Retinal pigment epithelial cell (primary cell): ENCODE measurements around the gene NMNAT2.

Source experiments
- DNase-seq: peaks from one replicate; pipeline ENCODE4 v3.0.0-alpha.2; 2010; ENCODE audit warnings: low read depth
- H3K4me3 ChIP-seq: 2 replicates; pipeline ENCODE4 v1.5.1; 2011; ENCODE audit warnings: mild to moderate bottlenecking, low read length, control low read depth, moderate library complexity
- CTCF ChIP-seq: conservative IDR thresholded peaks from 2 replicates; pipeline ENCODE4 v1.5.1; 2011; ENCODE audit warnings: low read depth, low read length, control low read depth, inconsistent platforms

Gene NMNAT2

GRCh38 chr1:183215936-183216335, 202.2 kb downstream of the NMNAT2 start:
- DNase-seq, result no peak
- TF ChIP-seq CTCF, result no peak
- H3K4me3 ChIP-seq, result no peak overlapping the region

DNA sequence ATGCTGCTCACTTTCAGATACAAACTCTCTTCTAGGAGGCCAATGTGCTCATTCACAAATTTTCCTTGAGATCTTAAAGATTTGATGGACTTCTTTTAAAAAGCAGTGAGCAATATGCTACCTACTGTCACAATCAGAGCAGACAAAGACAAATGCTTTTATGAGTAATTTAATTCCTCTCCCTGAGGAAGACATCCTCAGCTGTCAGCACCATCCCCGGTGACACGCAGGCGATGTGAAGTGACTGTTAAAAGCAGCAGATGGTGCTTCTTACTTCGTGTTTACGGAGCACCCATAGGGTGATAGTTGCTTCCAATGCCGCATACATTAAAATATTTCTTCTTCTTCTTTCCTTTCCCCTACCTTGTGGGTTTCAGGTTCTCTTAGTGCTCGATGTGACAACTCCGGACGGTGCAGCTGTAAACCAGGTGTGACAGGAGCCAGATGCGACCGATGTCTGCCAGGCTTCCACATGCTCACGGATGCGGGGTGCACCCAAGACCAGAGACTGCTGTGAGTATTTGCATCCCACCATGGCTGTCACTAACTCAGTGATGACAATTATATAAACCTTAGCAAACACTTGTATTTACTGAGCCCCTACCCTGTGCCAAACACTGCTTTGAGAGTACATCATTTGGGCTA, 203.0 kb downstream of the NMNAT2 start:
- H3K4me3 ChIP-seq, result no peak overlapping the region
- no peak for DNase-seq
- no peak for TF ChIP-seq CTCF

DNA sequence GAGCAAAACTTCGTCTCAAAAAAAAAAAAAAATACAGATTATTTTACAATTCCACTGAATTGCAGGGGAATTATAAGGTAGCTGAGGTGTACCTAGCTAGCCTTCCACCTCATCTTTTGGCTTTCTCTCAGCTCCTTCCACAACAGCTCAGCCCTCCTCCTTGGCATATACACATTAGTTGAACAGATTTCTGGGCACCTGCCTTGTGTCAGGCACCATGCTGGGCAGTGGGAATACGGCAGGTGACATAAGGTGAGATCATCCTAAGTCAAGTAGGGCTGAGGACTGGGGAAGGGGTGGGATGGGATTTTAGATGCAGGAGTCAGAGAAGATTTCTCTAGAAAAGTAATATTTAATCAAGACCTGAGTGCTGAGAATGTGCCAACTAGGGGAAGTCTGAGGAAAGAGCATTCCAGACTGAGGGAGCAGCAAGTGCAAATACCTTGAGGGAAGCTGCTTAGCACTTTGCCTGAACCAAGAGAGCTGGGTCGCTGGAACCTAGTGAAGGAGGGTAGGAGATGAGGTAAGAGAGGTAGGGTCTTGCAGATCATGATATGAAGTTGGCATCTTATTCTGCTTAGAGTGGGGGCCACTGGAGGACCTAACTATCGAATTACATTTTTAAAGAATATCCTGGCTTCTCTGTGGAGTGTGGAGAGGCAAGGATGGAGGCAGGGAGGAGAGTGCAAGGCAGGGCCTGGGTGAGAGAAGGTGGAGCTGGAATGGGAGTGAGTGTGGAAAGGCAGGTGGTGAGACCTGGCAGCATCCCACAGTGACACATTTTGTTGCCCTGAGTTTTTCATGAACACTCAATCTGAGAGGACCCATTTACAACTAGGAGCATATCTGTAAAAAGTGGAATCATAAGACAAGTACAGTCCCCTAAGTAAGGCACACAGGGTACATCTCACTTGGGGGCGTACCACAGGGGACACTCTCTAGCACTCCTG, 203.9 kb downstream of the NMNAT2 start:
- H3K4me3 ChIP-seq, result no peak overlapping the region
- no peak for DNase-seq
- no peak for TF ChIP-seq CTCF

DNA sequence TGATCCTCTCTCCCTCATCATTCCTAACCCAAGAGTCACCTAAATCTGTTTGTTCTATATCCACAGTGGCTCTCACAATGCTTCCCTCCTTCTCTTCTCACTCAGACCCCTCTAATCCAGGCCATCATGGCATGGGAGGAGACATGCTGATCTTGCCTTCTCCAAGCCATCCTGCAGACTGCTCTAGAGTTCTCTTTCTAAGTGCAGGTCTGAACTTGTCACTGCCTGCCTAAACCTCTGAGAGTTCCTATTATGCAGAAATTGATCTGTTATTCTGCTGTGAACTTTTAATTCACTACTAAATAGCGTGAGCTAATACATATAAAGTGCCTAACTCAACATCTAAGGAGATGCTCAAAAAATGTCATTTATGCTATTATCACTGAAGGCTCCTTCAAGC, 205.3 kb downstream of the NMNAT2 start:
- H3K4me3 ChIP-seq, result no peak overlapping the region
- no peak for TF ChIP-seq CTCF
- DNase-seq, result no peak

GRCh38 chr1:183210681-183211080, 207.5 kb downstream of the NMNAT2 start:
- no peak for TF ChIP-seq CTCF
- no peak for DNase-seq

DNA sequence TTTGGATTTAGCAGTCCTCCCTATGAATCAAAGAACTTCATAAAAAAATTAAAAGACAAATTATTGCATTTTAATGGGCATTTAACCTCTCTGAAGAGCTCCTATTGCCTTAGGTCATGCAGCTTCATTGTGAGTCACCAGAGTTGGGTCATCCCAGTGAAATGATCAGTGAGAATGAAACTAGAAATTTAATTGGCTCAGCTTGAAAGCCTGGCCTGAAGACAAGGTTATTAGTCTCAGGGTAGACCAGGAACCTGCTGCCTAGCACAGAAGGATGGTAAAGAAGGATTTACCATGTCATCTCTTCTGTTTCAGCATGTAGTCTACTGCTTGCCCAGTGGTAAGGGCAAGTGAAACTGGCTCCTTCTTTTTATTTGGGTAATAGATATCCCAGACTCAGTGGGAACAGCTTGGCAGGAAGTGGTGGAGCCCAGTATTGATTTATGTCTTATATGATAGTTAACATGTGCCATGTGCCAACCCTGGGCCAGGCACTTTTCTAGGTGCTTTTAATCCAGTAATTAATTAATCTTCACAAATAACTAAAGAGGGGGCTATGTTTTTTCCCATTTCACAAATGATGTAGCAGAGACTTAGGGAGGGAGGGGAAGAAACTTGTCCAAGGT, 208.5 kb downstream of the NMNAT2 start:
- TF ChIP-seq CTCF, result no peak
- DNase-seq, result no peak
- H3K4me3 ChIP-seq, result no peak overlapping the region

More at GRCh38 chr1:183210681-183211080, 207.5 kb downstream of the NMNAT2 start:
- no peak overlapping the region for H3K4me3 ChIP-seq
